HG03571 (cell line): ENCODE data around the gene MRPL46.
A peak's percentile ranks its signal among the peaks of the same experiment; 100 is the strongest.
"Not testable (repeated sequence)": the region's sequence is repeated elsewhere in the genome, so short reads cannot be mapped to it uniquely, and the experiment has no call there.

Experiments
- ATAC-seq: cut with Tn5 transposase; IDR thresholded peaks from one replicate; pipeline ENCODE4 v1.9.1; 2021; ENCODE audit not compliant: unreplicated experiment

Gene MRPL46

DNA sequence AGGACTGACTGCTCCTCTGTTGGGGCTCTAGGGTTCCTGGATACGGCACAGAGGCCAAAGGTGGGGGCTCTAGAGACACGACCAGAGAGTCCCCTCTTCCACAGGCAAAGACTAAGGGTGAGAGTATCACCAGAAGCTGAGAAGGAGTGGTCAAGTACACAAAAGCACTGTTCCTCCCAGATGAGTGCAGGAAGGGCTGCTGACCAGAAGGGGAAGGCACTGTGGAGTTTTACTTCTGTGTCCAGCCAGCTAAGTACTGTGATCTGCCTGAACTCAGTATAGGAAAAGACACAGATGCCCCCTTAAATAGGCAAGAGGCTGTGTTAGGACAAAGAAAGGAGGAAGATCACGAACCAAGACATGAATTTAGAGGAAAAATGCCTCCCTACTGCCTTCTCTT, 12.0 kb upstream of the MRPL46 start:
- no peak for ATAC-seq

DNA sequence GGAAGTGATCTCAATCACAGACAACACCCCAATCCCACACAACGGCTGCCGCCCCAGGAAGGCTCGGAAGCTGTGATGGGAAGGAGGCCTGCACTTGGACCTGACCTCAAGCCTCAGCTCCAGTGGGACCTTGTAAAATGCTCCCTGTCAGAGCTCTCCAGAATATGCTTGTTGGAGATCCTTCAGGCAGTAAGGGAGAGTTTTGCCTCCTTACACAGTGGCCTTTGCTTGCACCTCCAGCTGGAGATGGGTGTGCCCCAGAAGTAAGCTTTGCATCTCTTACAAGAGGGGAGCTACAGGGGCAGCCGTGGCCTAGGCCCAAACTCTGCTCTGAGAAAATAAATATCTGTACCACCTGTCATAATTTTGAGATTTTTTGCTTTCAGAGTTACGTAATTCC, 10.7 kb upstream of the MRPL46 start:
- no peak for ATAC-seq

- no peak for ATAC-seq
Measured at GRCh38 chr15:88477126-88477525, 9.9 kb upstream of the MRPL46 start.

DNA sequence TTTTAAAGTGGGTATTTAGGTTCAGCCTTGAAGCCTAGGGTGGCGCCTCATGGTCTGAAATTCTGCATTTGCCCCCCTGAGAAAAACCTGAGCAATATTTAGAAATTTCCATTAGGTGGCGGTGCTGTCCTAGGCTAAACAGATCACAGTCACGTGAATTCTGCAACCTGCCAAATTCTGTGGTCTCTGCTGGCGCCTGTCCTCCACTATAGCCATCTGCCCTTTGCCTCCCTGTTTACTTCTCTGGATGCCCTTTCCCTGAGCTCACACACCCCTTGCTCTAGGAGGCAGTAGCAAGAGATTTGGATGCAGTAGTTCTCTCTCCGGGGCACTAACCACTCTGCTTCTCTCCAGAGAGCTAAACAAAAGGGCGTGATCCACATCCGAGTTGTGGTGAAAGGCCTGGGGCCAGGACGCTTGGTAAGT, 9.5 kb upstream of the MRPL46 start:
- no peak for ATAC-seq

GRCh38 chr15:88473661-88474293, 6.6 kb upstream of the MRPL46 start:
- not testable (repeated sequence) for ATAC-seq

GRCh38 chr15:88472225-88472624, 5.0 kb upstream of the MRPL46 start:
- no peak for ATAC-seq

- ATAC-seq: no peak
Measured at GRCh38 chr15:88470625-88471372, 3.6 kb upstream of the MRPL46 start.

DNA sequence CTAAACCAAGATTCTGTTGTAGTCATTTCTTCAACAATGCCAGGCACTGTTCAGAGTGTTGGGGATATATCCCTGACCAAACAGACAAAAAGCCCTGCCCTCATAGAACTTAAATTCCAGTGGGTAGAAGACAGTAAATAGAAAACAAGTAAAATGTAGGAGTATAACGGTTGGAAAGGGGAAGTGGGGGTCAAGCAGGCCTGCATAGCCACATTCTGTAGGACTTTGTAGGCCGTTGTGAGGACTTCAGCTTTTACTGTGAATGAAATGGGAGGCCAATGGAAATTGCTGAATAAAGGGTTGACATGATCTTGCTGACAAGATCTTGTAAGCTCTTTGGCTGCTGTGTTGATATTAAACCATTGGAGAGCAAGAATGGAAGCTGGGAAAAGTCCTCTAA, 2.1 kb upstream of the MRPL46 start:
- no peak for ATAC-seq

GRCh38 chr15:88468721-88469120, 1.5 kb upstream of the MRPL46 start:
- not testable (repeated sequence) for ATAC-seq

DNA sequence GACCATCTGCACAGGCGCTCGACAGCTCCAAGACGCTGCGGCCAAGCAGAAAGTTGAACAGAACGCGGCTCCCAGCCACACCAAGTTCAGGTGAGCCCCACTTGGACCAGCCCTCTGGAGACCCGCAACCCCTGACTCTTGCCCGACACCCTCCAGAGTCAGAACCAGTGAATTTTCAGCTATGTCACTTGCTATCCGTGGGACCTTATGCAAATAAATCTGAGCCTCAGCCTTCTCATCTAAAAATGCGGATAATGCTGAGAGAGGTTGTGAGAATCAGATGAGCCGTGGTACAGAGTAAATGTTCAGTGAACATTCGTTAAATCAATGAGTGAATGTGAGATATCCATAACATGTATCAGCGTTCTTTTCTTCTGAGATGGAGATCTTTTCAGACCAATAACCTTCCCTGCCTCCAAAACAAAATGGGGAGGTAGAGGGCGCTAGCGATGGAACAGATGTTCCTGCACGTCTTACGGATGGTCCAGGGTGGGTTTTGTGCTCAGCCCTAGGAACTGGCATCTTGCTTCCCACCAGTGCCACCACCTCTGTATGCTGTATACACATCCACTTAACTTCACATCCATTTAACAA, 844 bp upstream of the MRPL46 start:
- peak; percentile 13 for ATAC-seq

DNA sequence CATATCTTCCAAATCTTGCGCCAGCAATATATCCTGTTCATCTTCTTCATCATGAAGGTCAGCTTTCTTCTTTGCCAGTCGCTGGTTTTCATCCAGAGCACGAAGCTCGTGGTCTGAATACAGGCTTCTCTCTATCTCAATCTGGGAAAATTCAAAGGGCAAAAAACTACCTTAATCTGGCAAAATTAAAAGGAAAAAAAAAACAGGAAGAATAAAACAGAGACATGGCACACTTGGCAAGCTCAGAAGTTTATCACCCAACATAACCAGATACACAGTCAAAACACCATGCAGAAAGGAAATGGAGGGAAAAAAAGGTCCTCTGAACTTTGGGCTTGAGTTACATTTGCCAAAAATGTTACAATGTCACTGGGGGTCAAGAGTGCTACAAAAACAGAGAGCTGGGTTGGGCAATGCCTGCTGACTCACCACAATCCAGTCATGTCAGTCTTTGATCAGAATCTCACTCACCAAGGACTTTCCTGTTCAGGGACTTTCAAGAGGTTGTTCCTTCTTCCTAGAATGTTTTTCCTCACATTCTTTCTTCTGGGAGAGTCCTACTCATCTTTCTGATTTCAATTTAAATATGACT, 1.5 kb downstream of the MRPL46 start:
- ATAC-seq: no peak

DNA sequence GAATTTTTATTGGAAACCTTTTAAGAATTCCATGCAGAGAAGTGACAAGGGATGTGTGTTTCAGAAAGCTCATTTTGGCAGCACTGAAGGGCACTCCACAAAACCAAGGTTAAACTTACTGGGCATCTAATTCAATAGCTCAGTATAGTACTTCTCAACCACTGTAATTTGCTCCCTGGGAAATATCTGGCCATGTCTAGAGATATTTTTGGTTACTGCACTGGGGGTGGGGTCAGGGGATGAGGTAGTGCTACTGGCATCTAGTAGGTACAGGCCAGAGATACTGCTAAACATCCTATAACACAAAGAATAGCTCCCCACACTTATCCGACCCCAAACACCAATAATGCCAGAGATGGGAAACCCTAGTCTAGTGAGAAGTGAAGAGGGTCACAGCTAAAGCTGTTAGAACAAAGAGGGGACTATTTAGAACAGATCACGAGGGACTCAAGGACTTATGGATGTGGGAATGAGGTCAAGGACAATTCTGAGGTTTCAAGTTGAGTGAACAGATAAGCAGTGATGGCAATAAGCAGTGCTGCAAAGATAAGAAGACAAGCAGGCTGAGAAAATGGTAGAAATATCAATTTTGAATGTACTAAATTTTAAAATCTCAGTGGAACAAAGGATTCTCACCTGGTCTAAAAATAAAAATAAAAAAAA, 3.2 kb downstream of the MRPL46 start:
- no peak for ATAC-seq

DNA sequence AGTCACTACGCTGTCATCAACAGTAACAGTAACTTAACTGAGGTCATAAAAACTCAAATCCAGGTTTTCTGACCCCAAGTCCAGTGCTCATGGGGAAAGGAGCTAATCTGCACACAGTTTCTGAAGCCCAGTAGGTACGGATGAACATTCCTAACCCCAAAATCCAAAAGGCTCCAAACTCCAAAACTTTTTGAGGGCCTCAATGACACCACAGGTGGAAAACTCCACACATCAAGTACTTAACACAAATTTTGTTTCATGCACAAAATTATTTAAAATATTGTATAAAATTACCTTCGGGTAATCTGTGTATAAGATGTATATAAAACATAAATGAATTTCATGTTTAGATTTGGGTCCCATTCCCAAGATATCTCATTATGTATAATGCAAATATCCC, 10.5 kb downstream of the MRPL46 start:
- ATAC-seq: no peak

DNA sequence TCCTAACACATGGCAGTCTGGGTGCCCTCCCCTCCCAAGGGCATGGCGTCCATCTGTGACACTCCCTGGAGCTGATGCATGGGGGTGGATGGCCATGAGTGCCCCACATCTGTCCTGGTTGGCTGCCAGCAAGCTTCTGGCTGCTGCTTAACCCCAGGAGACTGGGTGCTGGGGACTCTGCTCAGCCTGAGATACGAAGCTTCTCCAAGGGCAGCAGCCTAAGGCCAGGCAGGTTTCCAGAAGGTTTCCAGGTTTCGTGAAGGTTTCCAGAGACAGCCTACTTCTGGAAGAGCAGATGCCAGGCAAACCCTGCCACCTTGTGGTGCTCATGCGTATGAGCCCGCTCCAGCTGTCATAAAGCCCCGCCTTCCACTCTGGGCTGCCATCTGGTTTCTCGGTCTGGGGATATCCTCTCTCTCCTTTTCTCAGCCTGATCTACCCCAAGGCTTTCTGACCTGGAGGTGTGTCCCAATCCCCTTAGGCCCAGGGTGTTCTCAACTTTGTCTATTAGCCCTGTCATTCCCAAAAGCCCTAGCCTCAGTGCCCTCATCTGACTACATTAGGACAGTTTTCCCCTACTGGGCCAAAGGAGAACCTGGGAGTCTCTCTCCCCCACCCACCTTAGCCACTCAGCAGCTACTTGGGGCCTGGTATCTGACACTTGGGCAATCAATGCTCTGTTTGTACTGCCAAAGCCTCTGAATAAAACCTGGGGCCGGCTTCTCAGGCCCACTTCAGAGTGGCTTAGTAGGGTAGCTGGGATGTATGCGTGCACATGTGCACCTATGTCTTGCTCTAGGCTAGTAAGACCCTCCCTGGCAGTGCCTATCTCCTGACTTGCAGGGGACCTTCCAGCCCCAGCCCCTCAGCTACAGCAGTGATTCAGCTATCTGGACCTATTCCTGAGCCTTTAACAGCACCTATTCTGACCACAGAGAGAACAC, 12.0 kb downstream of the MRPL46 start:
- peak; percentile 78 for ATAC-seq

DNA sequence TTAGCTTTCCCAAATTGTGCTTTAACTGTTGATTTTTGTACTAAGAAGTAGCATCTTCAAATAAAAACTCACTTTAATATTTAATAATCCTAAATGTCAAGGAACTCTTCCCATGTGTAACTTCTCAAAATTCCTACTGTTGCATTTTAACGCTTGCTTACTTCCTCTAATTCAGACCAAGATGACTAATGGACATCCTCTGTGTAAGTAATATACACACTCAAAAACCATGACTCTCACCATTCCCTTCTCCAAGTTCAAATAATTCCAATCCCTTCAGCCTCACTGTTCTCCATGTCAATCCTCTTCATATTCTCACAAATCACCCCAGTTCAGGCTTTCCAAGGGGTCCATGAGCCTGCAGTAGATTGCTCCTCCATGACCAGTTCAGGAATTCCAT, 13.0 kb downstream of the MRPL46 start:
- no peak for ATAC-seq

GRCh38 chr15:88453651-88454050, 13.5 kb downstream of the MRPL46 start:
- no peak for ATAC-seq

DNA sequence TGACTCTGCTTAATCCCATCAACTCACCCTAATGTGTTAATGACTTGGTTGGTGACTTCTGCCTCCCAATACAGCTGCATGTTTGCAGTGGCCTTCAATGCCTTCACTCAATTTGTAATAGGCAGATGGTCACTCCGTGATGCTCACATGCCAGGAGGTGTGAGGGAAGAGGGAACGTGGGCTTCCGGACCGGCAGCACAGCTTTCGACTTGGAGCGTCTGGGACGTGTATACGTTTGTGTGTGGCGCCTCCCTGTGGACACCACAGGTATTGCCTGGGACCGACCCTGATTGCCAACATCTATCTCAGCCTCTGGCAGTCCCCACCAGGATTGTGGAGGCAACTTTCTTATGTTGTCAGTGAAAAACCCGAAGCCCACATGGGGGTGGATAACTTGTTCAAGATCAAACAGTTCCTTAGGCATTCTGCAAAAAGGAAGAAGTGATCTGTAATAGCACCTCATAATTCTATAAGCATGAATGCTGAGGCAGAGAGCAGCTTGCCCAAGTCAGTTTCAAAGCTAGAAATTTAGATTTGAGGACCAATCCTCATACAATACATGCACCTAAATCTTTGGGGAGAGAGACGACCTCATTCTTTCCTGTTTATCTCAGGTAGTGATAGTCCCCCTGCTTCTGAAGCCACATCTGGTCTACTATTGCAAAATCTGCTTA, 16.9 kb downstream of the MRPL46 start:
- no peak for ATAC-seq

- ATAC-seq: no peak
Measured at GRCh38 chr15:88449581-88449980, 17.6 kb downstream of the MRPL46 start.

DNA sequence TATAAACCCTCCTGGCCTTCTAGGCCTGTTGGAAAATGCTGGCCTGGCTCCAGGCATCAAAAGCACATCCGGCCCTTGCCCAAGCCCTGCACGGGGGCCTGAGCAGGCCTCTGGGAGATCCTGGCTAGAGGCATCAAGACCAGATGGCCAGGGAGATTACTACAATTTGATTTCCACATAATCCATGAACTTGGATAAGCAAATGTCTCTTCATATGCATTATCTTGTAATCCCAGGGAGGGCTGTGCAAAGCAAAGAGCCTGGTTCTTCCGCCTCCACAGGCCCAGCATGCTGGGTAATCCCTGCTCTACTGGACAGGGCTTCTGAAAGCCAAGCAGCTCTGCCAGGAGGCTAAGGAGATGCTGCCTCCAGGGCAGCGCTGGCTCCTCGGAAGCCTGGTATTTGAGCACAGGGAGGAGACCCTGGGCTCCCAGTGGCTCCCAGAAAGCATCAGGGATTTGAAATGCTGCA, 18.2 kb downstream of the MRPL46 start:
- ATAC-seq: no peak

DNA sequence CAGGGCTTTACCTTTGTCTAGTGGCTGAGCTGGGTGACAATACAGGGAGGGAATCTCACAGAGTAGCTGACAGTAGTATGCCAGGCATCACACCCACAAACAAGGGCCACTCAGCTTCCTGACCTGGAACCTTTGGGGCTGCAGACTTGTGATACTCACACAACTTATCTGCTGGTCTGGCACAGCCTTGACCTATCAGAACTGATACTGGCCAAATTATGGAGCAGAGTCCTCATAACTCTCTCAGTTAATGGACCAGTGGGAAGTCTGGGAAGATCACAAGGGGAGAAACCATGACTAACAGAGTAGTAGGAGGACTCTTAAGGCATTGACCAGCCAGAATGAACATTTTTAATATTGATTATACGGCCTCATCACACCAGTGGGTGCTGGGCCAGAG, 19.4 kb downstream of the MRPL46 start:
- no peak for ATAC-seq
